Tibial nerve (tissue), 3 donors: ENCODE data around the gene ALAD.

Experiments used
- EP300 ChIP-seq, 2 donors: sonication (generic); formaldehyde crosslinking; IDR thresholded peaks; one replicate each; pipeline ENCODE4 v1.6.1; 2017; ENCODE audit warnings: antibody characterized with exemption in 2 of 2, mild to moderate bottlenecking in 1 of 2
- POLR2A ChIP-seq, 2 donors: fragments of 450-650 bp; IDR thresholded peaks; one replicate each; pipeline ENCODE4 v1.6.1; 2017; ENCODE audit warnings: antibody characterized with exemption in 2 of 2, mild to moderate bottlenecking in 2 of 2, moderate library complexity in 2 of 2

- TF ChIP-seq EP300 (IDR thresholded peaks at IDR 0.05) (no peak), POLR2A (IDR thresholded peaks at IDR 0.05) (no peak)
These were observed 52.0 kb downstream of the ALAD start for GRCh38 chr9:113349066-113349444.
